IMR-90 (cell line): ENCODE measurements around the gene GRM4. TPM values are rescaled to one million over a fixed set of nuclear protein-coding genes. Genes with fewer than 3 reads are reported as not detected.

Experiments
- ATAC-seq: fragments of 200-7000 bp; cut with Tn5 transposase; 2 replicates; pipeline ENCODE4 v1.9.1; 2020; ENCODE audit warnings: low read depth, mild to moderate bottlenecking, moderate library complexity
- BruUV-seq: library from RNA; stranded (reverse); fragments of 400-500 nt; replicated peaks from 2 replicates; lab custom pipeline; 2021; lab: Mats Ljungman, UMichigan
- CTCF ChIA-PET: fragments of 300-600 bp; formaldehyde crosslinking; extraction: SDS; loops from one replicate; lab custom pipeline; 2021; ENCODE audit warnings: antibody characterized with exemption; lab: Yijun Ruan, JAX
- POLR2A ChIA-PET: fragments of 300-600 bp; sonication (Branson Sonifier 250); formaldehyde crosslinking; loops from one replicate; lab custom pipeline; 2022; ENCODE audit warnings: antibody characterized with exemption; ENCODE audit not compliant: unreplicated experiment; lab: Charles Lee
- DNase-seq: peaks from one replicate; pipeline ENCODE4 v3.0.0; 2013
- H2AFZ ChIP-seq: replicated peaks from 2 replicates; pipeline ENCODE3; 2013; ENCODE audit warnings: low read length, mild to moderate bottlenecking; ENCODE audit not compliant: poor library complexity
- H2AK5ac ChIP-seq: 2 replicates; pipeline ENCODE4 v1.6.1; 2013; ENCODE audit warnings: low read depth, low read length, inconsistent platforms
- H2AK9ac ChIP-seq: replicated peaks from 2 replicates; pipeline ENCODE3; 2013; ENCODE audit warnings: mild to moderate bottlenecking, low read depth, low read length, moderate library complexity; ENCODE audit not compliant: poor library complexity
- H2BK120ac ChIP-seq: 2 replicates; pipeline ENCODE4 v1.6.1; 2013; ENCODE audit warnings: low read depth, low read length, inconsistent platforms
- H2BK15ac ChIP-seq: 3 replicates; pipeline ENCODE4 v1.6.1; 2013; ENCODE audit warnings: low read depth, low read length, inconsistent platforms
- H2BK20ac ChIP-seq: 2 replicates; pipeline ENCODE4 v1.6.1; 2013; ENCODE audit warnings: low read depth, mild to moderate bottlenecking, inconsistent platforms, low read length, moderate library complexity
- H2BK5ac ChIP-seq: 2 replicates; pipeline ENCODE4 v1.6.1; 2013; ENCODE audit warnings: mild to moderate bottlenecking, low read depth, low read length, inconsistent platforms; ENCODE audit not compliant: poor library complexity, severe bottlenecking
- H3K14ac ChIP-seq: replicated peaks from 2 replicates; pipeline ENCODE4 v1.6.1; 2013; ENCODE audit warnings: low read depth, low read length, inconsistent platforms
- H3K18ac ChIP-seq: 2 replicates; pipeline ENCODE4 v1.6.1; 2013; ENCODE audit warnings: low read depth, low read length, control low read depth
- H3K23ac ChIP-seq: 2 replicates; pipeline ENCODE4 v1.6.1; 2013; ENCODE audit warnings: low read depth, low read length, inconsistent platforms
- H3K27ac ChIP-seq: 2 replicates; pipeline ENCODE4 v1.5.1; 2013; ENCODE audit warnings: mild to moderate bottlenecking, control low read depth, low read length; ENCODE audit not compliant: insufficient read depth
- H3K27me3 ChIP-seq: 2 replicates; pipeline ENCODE4 v1.6.1; 2013; ENCODE audit warnings: low read length; ENCODE audit not compliant: control insufficient read depth, insufficient read depth
- H3K36me3 ChIP-seq: 2 replicates; pipeline ENCODE4 v1.6.1; 2013; ENCODE audit warnings: low read length, mixed read lengths; ENCODE audit not compliant: control insufficient read depth, insufficient read depth
- H3K4ac ChIP-seq: 2 replicates; pipeline ENCODE4 v1.6.1; 2013; ENCODE audit warnings: low read depth, low read length, inconsistent platforms
- H3K4me1 ChIP-seq: 2 replicates; pipeline ENCODE4 v1.6.1; 2013; ENCODE audit warnings: low read length, mixed read lengths; ENCODE audit not compliant: control insufficient read depth, insufficient read depth
- H3K4me2 ChIP-seq: 2 replicates; pipeline ENCODE4 v1.6.1; 2013; ENCODE audit warnings: low read depth, mild to moderate bottlenecking, control low read depth, low read length, moderate library complexity
- H3K4me3 ChIP-seq: 2 replicates; pipeline ENCODE4 v1.5.1; 2013; ENCODE audit warnings: low read depth, mild to moderate bottlenecking, control low read depth, low read length, moderate library complexity; ENCODE audit not compliant: insufficient read depth
- H3K56ac ChIP-seq: 2 replicates; pipeline ENCODE4 v1.6.1; 2013; ENCODE audit warnings: low read length, inconsistent platforms; ENCODE audit not compliant: insufficient read depth; ENCODE audit errors: extremely low read depth
- H3K79me1 ChIP-seq, 2 experiments: 2 replicates each; pipeline ENCODE4 v1.6.1; 2013; ENCODE audit warnings: low read length in 2 of 2, inconsistent platforms in 1 of 2, low read depth in 1 of 2
- H3K9ac ChIP-seq: 2 replicates; pipeline ENCODE4 v1.6.1; 2013; ENCODE audit warnings: low read depth, low read length, control low read depth
- H3K9me1 ChIP-seq: 2 replicates; pipeline ENCODE4 v1.6.1; 2013; ENCODE audit warnings: low read length, inconsistent platforms; ENCODE audit not compliant: insufficient read depth
- H3K9me3 ChIP-seq: 2 replicates; pipeline ENCODE4 v1.6.1; 2013; ENCODE audit warnings: low read length; ENCODE audit not compliant: control insufficient read depth, insufficient read depth
- H4K20me1 ChIP-seq: 2 replicates; pipeline ENCODE4 v1.6.1; 2013; ENCODE audit warnings: low read length, inconsistent platforms; ENCODE audit not compliant: insufficient read depth
- H4K5ac ChIP-seq: 2 replicates; pipeline ENCODE4 v1.6.1; 2013; ENCODE audit warnings: mild to moderate bottlenecking, low read depth, low read length, control low read depth
- H4K8ac ChIP-seq, 2 experiments: 2 replicates each; pipeline ENCODE4 v1.6.1; 2013; ENCODE audit warnings: low read depth in 2 of 2, low read length in 2 of 2, control low read depth in 1 of 2, inconsistent platforms in 1 of 2
- H4K91ac ChIP-seq: 2 replicates; pipeline ENCODE4 v1.6.1; 2013; ENCODE audit warnings: low read depth, low read length, inconsistent platforms; ENCODE audit not compliant: insufficient read depth
- CEBPB ChIP-seq: IDR thresholded peaks from 2 replicates; pipeline ENCODE4 v1.6.1; 2012; ENCODE audit warnings: low read depth, low read length, improper control_type of control experiment
- ELK1 ChIP-seq: fragments of 150-350 bp; IDR thresholded peaks from 2 replicates; pipeline ENCODE4 v1.6.1; 2016; ENCODE audit warnings: low read depth, mild to moderate bottlenecking, low read length, moderate library complexity, borderline replicate concordance
- FOS ChIP-seq: fragments of 150-350 bp; IDR thresholded peaks from 2 replicates; pipeline ENCODE4 v1.6.1; 2016; ENCODE audit warnings: low read depth, low read length
- MXI1 ChIP-seq: IDR thresholded peaks from 2 replicates; pipeline ENCODE4 v1.6.1; 2012; ENCODE audit warnings: low read depth, mild to moderate bottlenecking, low read length, moderate library complexity, borderline replicate concordance
- POLR2A ChIP-seq: IDR thresholded peaks from 2 replicates; pipeline ENCODE4 v1.6.1; 2012; ENCODE audit warnings: mild to moderate bottlenecking, low read depth, low read length
- RCOR1 ChIP-seq: IDR thresholded peaks from 2 replicates; pipeline ENCODE4 v1.6.1; 2012; ENCODE audit warnings: mild to moderate bottlenecking, low read length, improper control_type of control experiment; ENCODE audit not compliant: insufficient replicate concordance
- SMC3 ChIP-seq: fragments of 150-350 bp; IDR thresholded peaks from 2 replicates; pipeline ENCODE4 v1.6.1; 2016; ENCODE audit warnings: low read depth, mild to moderate bottlenecking, antibody characterized with exemption, low read length, moderate library complexity
- USF2 ChIP-seq: fragments of 150-350 bp; IDR thresholded peaks from 2 replicates; pipeline ENCODE4 v1.6.1; 2017; ENCODE audit warnings: mild to moderate bottlenecking, antibody characterized with exemption, low read length, low read depth
- WGBS, 2 experiments: methylation state at CpG; one replicate each; pipeline versions ENCODE4 v1.1.5 to v1.1.7; 2013; ENCODE audit warnings: missing lambda C conversion rate in 2 of 2; ENCODE audit not compliant: insufficient read length in 1 of 2; ENCODE audit errors: extremely low coverage in 2 of 2; 5-methylcytosine and 5-hydroxymethylcytosine counted together
- dilution Hi-C: fragments of 300-500 bp; cut with HindIII; formaldehyde crosslinking; loops from one replicate; pipeline ENCODE4 v1.14.3; 2018; ENCODE audit warnings: low sequenced_read_pairs; ENCODE audit not compliant: unreplicated experiment
- in situ Hi-C: fragments of 300-500 bp; cut with MboI; formaldehyde crosslinking; loops from 3 replicates; pipeline ENCODE4 v1.14.3; 2019; ENCODE audit warnings: low sequenced_read_pairs, inconsistent platforms, mixed read lengths
- intact Hi-C: fragments of 100-400 bp; cut with micrococcal nuclease; formaldehyde crosslinking; loops from 2 replicates; pipeline ENCODE4 v1.10.0; 2022
- polyA plus RNA-seq, 3 experiments: library from polyadenylated mRNA; depleted of rRNA; stranded (reverse); fragments of >200 nt; gene quantifications; 2 replicates each; pipeline ENCODE4 v1.2.3, GENCODE V29; 2012; ENCODE audit warnings: low replicate concordance in 1 of 3
- total RNA-seq: library from RNA; depleted of rRNA; stranded (reverse); fragments of >200 nt; gene quantifications from 2 replicates; pipeline ENCODE4 v1.2.3, GENCODE V29; 2012

Gene GRM4
- total and polyA plus RNA-seq, 2 of the 4 experiments (the other 2 are of a cell fraction), result 0.02 TPM; not detected in 1

- Histone ChIP-seq H3K18ac (no peak overlapping the region), H3K14ac (no peak overlapping the region), H3K23ac (no peak overlapping the region), H4K91ac (no peak overlapping the region), H3K27me3 (peaks cover 44% of the 10 kb centered on the region), H3K4ac (no peak overlapping the region), H4K8ac (no peak overlapping the region), H3K9ac (no peak overlapping the region), H3K27ac (no peak overlapping the region), H3K9me1 (no peaks in the 10 kb centered on the region), H2AFZ (no peak overlapping the region), H3K4me1 (no peaks in the 10 kb centered on the region), H3K4me3 (no peak overlapping the region), H3K56ac (no peak overlapping the region), H2BK5ac (no peak overlapping the region), H4K5ac (no peak overlapping the region), H2BK15ac (no peak overlapping the region), H2AK5ac (no peak overlapping the region), H3K79me1 (no peaks in the 10 kb centered on the region), H3K4me2 (no peak overlapping the region), H3K36me3 (no peaks in the 10 kb centered on the region), H4K20me1 (no peaks in the 10 kb centered on the region), H2BK120ac (no peak overlapping the region), H3K9me3 (no peaks in the 10 kb centered on the region), H2AK9ac (no peak overlapping the region), H2BK20ac (no peak overlapping the region)
- DNase-seq (no peak), ATAC-seq (no peak)
- POLR2A ChIA-PET, result no interaction called here
- CTCF ChIA-PET, result interaction anchor here (1.5 to 2.2 kb wide), 2 partner anchors 26 to 262 kb away, joined by 3 to 19 read pairs; no protein-coding TSS in a partner anchor
- intact Hi-C loops, result loop anchor here (5.0 kb wide), 1 partner anchor 242 kb away; the partner anchor contains the start of gene LEMD2
- WGBS, 2 experiments, result 57% methylated on average over 5 of the region's 18 CpGs; no CpG with 5 or more reads in 1 of the 2 experiments
- dilution Hi-C loops, result no loop called here
- no TSS peak for BruUV-seq
- TF ChIP-seq MXI1, result no peak
- TF ChIP-seq CEBPB, result no peak
- no peak for TF ChIP-seq FOS
- no peak for TF ChIP-seq POLR2A
- no peak for TF ChIP-seq ELK1
- no peak for TF ChIP-seq RCOR1
- no peak for TF ChIP-seq USF2
- TF ChIP-seq SMC3, result no peak
- in situ Hi-C loops, result no loop called here
These were observed 117.1 kb downstream of the GRM4 start for GRCh38 chr6:34028691-34029360.
